ENCODE measurements around the gene FNBP1L.
A peak's percentile ranks its signal among the peaks of the same experiment; 100 is the strongest.

FNBP1L gene

GRCh38 chr1:93600663-93601062, 152.7 kb downstream of the FNBP1L start:
- H3K27ac Mint-ChIP-seq, result no peak overlapping the region
- peaks cover 22% of the 10 kb centered on the region for H3K36me3 Mint-ChIP-seq (ENCODE audit: low read depth)
- TF ChIP-seq CTCF (IDR thresholded peaks at IDR 0.05), result no peak
- peaks cover 40% of the 10 kb centered on the region for H3K4me1 Mint-ChIP-seq
- H3K27me3 Mint-ChIP-seq (ENCODE audit: low read depth, poor library complexity), result peaks cover 5% of the 10 kb centered on the region
- no peak for DNase-seq
- no peak overlapping the region for H3K4me3 Mint-ChIP-seq
- H3K9me3 Mint-ChIP-seq, result peaks cover 3% of the 10 kb centered on the region

GRCh38 chr1:93601686-93602085, 153.8 kb downstream of the FNBP1L start:
- peaks cover 3% of the 10 kb centered on the region for H3K9me3 Mint-ChIP-seq
- DNase-seq, result no peak
- no peak overlapping the region for H3K4me3 Mint-ChIP-seq
- H3K36me3 Mint-ChIP-seq (ENCODE audit: low read depth), result peaks cover 22% of the 10 kb centered on the region
- peaks cover 38% of the 10 kb centered on the region for H3K4me1 Mint-ChIP-seq
- TF ChIP-seq CTCF (IDR thresholded peaks at IDR 0.05), result no peak
- no peak overlapping the region for H3K27ac Mint-ChIP-seq
- peaks cover 5% of the 10 kb centered on the region for H3K27me3 Mint-ChIP-seq (ENCODE audit: low read depth, poor library complexity)

- peaks cover 5% of the 10 kb centered on the region for H3K27me3 Mint-ChIP-seq (ENCODE audit: low read depth, poor library complexity)
- peaks cover 34% of the 10 kb centered on the region for H3K4me1 Mint-ChIP-seq
Observed at GRCh38 chr1:93602101-93602500, 154.2 kb downstream of the FNBP1L start.

GRCh38 chr1:93603106-93603505, 155.2 kb downstream of the FNBP1L start:
- TF ChIP-seq CTCF (IDR thresholded peaks at IDR 0.05), result no peak
- DNase-seq, result no peak

More at GRCh38 chr1:93602101-93602500, 154.2 kb downstream of the FNBP1L start:
- DNase-seq, result no peak
- no peak overlapping the region for H3K27ac Mint-ChIP-seq
- H3K36me3 Mint-ChIP-seq (ENCODE audit: low read depth), result peaks cover 22% of the 10 kb centered on the region
- peaks cover 3% of the 10 kb centered on the region for H3K9me3 Mint-ChIP-seq
- TF ChIP-seq CTCF (IDR thresholded peaks at IDR 0.05), result no peak
- H3K4me3 Mint-ChIP-seq, result no peak overlapping the region

GRCh38 chr1:93603601-93604000, 155.7 kb downstream of the FNBP1L start:
- no peak overlapping the region for H3K4me3 Mint-ChIP-seq
- H3K9me3 Mint-ChIP-seq, result peaks cover 3% of the 10 kb centered on the region
- H3K4me1 Mint-ChIP-seq, result peaks cover 37% of the 10 kb centered on the region
- peak overlapping the region; percentile 23 for H3K27ac Mint-ChIP-seq
- peaks cover 22% of the 10 kb centered on the region for H3K36me3 Mint-ChIP-seq (ENCODE audit: low read depth)
- TF ChIP-seq CTCF (IDR thresholded peaks at IDR 0.05), result no peak
- DNase-seq, result no peak
- H3K27me3 Mint-ChIP-seq (ENCODE audit: low read depth, poor library complexity), result no peaks in the 10 kb centered on the region

More at GRCh38 chr1:93603106-93603505, 155.2 kb downstream of the FNBP1L start:
- no peak overlapping the region for H3K4me3 Mint-ChIP-seq
- H3K9me3 Mint-ChIP-seq, result peaks cover 3% of the 10 kb centered on the region
- no peaks in the 10 kb centered on the region for H3K27me3 Mint-ChIP-seq (ENCODE audit: low read depth, poor library complexity)
- H3K36me3 Mint-ChIP-seq (ENCODE audit: low read depth), result peaks cover 22% of the 10 kb centered on the region
- no peak overlapping the region for H3K27ac Mint-ChIP-seq
- H3K4me1 Mint-ChIP-seq, result peaks cover 33% of the 10 kb centered on the region
